Measurements from ENCODE around the gene TPST2. TPM values are rescaled to one million over a fixed set of nuclear protein-coding genes. Genes with fewer than 3 reads are reported as not detected.

Gene TPST2
- total RNA-seq, 1 experiment from 2014 or later: 7.0 TPM

- Mint-ChIP-seq H3K4me1 (ENCODE audit: insufficient read depth, unreplicated experiment) (peaks cover 55% of the 10 kb centered on the region), H3K27ac (ENCODE audit: low read depth, unreplicated experiment) (no peak overlapping the region), H3K9me3 (ENCODE audit: unreplicated experiment) (no peaks in the 10 kb centered on the region), H3K36me3 (ENCODE audit: insufficient read depth, unreplicated experiment) (peaks cover 39% of the 10 kb centered on the region), H3K4me3 (ENCODE audit: unreplicated experiment) (no peak overlapping the region), H3K27me3 (ENCODE audit: insufficient read depth, unreplicated experiment) (no peaks in the 10 kb centered on the region)
- intact Hi-C loops (cut with micrococcal nuclease): no loop called here
- ChIA-PET CTCF (interaction anchor here (0.6 to 3.1 kb wide), 5 partner anchors 16 to 128 kb away, joined by 3 to 15 read pairs (median 4); no protein-coding TSS in a partner anchor), POLR2A (interaction anchor here (0.6 to 1.1 kb wide), 4 partner anchors 21 to 180 kb away, joined by 3 to 4 read pairs (median 3); partner anchors contain the start of gene TFIP11)
- BruUV-seq (replicated peaks): no TSS peak
- DNase-seq (ENCODE audit: unreplicated experiment): no peak
- no peak for TF ChIP-seq CTCF (IDR thresholded peaks at IDR 0.05; ENCODE audit: unreplicated experiment)
Measured at GRCh38 chr22:26479792-26480610, 109.9 kb downstream of the TPST2 start.

DNA sequence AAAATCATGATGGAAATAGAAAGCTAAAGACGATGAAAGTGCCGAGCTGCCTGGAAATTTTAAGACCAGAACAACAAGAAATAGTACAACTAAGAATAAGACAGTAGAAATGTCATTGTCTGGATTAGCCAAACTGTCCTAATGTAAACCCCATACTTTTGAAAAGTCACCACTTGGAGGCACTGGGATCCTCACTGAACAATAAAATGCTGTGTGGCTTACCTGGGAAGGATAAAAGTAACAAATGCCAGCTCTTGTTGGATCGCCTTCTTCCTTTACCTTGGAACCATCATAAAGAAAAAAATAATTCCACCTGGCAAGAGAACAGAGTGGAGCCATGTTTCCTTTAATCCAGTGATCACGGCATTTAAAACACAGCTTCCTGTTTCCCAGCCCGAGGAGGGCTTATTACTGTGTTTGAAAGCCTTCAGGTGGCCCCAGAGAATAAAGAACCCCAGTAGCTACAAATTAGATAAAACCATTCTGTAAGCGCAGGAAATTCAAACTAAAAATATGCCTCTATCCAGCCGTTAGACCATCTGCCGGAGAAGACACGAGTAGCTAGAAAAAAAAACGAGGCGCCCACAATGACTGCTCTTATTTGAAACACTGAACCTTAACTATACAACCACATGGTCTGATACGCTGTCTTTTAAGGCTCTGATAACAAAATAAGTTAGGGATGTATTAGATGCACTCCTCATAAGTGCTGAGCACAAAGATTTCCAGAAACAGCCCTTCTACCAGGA is 110.7 kb downstream of the TPST2 start:
- ChIA-PET CTCF (interaction anchor here (0.5 to 3.1 kb wide), 7 partner anchors 16 to 333 kb away, joined by 3 to 15 read pairs (median 4); no protein-coding TSS in a partner anchor), POLR2A (interaction anchor here (0.6 to 1.1 kb wide), 3 partner anchors 25 to 181 kb away, joined by 3 to 4 read pairs (median 4); no protein-coding TSS in a partner anchor)
- Mint-ChIP-seq H3K9me3 (ENCODE audit: unreplicated experiment) (no peaks in the 10 kb centered on the region), H3K27ac (ENCODE audit: low read depth, unreplicated experiment) (no peak overlapping the region), H3K36me3 (ENCODE audit: insufficient read depth, unreplicated experiment) (peaks cover 45% of the 10 kb centered on the region), H3K4me3 (ENCODE audit: unreplicated experiment) (no peak overlapping the region), H3K4me1 (ENCODE audit: insufficient read depth, unreplicated experiment) (peaks cover 54% of the 10 kb centered on the region), H3K27me3 (ENCODE audit: insufficient read depth, unreplicated experiment) (no peaks in the 10 kb centered on the region)
- DNase-seq (ENCODE audit: unreplicated experiment): no peak
- no TSS peak for BruUV-seq (replicated peaks)
- TF ChIP-seq CTCF (IDR thresholded peaks at IDR 0.05; ENCODE audit: unreplicated experiment): no peak
- intact Hi-C loops (cut with micrococcal nuclease): no loop called here

DNA sequence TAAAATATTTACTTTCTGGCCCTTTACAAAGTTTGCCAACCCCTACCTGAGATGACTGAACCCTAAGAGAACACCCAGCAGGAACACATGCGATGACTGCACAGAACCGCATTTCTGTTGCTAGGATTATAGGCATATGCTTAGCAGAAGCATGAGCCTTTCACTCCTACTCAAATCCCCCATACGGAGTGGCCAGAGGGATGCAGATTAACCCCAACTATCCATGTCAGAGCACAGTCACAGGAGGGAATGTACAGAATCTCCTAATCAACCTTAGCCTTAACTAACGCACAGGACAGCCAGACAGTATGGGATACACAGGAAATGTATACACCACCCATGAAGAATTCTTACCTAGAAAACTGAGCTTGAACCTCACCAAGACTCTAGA is 112.6 kb downstream of the TPST2 start:
- Mint-ChIP-seq H3K4me1 (ENCODE audit: insufficient read depth, unreplicated experiment) (peaks cover 53% of the 10 kb centered on the region), H3K4me3 (ENCODE audit: unreplicated experiment) (no peak overlapping the region), H3K27me3 (ENCODE audit: insufficient read depth, unreplicated experiment) (no peaks in the 10 kb centered on the region), H3K27ac (ENCODE audit: low read depth, unreplicated experiment) (no peak overlapping the region), H3K36me3 (ENCODE audit: insufficient read depth, unreplicated experiment) (peaks cover 52% of the 10 kb centered on the region), H3K9me3 (ENCODE audit: unreplicated experiment) (no peaks in the 10 kb centered on the region)
- CTCF ChIA-PET: interaction anchor here (3.1 kb wide), 1 partner anchor 16 kb away, joined by 15 read pairs; no protein-coding TSS in a partner anchor
- intact Hi-C loops (cut with micrococcal nuclease): no loop called here
- DNase-seq (ENCODE audit: unreplicated experiment): no peak
- POLR2A ChIA-PET: no interaction called here
- BruUV-seq (replicated peaks): no TSS peak
- TF ChIP-seq CTCF (IDR thresholded peaks at IDR 0.05; ENCODE audit: unreplicated experiment): no peak
